ENCODE results near the gene TMEM269. TPM values are rescaled to one million over a fixed set of nuclear protein-coding genes. Genes with fewer than 3 reads are reported as not detected.
A peak's percentile ranks its signal among the peaks of the same experiment; 100 is the strongest.
"Not testable (repeated sequence)": the region's sequence is repeated elsewhere in the genome, so short reads cannot be mapped to it uniquely, and the experiment has no call there.

TMEM269 gene
- total RNA-seq, 2 donors from 2014 or later: 0.14 to 0.62 TPM

DNA sequence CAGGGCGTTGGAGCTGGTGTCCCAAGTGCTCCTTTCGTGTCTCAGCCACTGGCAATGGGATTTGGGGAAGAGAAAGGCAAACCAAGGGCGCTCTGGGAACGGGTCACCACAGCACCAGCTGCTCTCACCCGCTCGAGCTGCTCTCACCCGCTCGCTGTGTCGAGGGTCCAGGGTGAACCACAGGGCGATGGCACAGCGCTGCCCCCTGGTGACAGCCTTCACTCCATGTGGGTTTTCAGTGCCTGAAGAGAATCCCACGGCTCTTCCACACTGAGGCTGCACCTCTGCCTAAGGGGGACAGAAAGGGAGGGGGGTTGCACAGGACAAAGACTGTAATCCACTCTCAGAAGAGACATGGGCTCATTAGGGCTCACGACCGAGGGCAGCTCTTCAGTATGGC lies 37.7 kb upstream of the TMEM269 start:
- Histone ChIP-seq H3K9me3 (no peaks in the 10 kb centered on the region), H3K4me1 (replicated peaks) (no peaks in the 10 kb centered on the region), H3K27me3 (replicated peaks; ENCODE audit: insufficient read depth) (no peaks in the 10 kb centered on the region), H3K36me3 (no peaks in the 10 kb centered on the region), H3K27ac (no peak overlapping the region), H3K4me3 (no peak overlapping the region)
- TF ChIP-seq CTCF (IDR thresholded peaks at IDR 0.05) (peak in 3 of 4 experiments; percentile 57 to 75 (median 66)), POLR2A (IDR thresholded peaks at IDR 0.05) (no peak)
- DNase-seq (ENCODE audit: low spot score): no peak
- intact Hi-C loops (cut with DNase I): loop anchor here (5.0 kb wide), 1 partner anchor 170 kb away; no protein-coding TSS in a partner anchor
- 42% methylated on average over 14 of the region's 14 CpGs for WGBS

DNA sequence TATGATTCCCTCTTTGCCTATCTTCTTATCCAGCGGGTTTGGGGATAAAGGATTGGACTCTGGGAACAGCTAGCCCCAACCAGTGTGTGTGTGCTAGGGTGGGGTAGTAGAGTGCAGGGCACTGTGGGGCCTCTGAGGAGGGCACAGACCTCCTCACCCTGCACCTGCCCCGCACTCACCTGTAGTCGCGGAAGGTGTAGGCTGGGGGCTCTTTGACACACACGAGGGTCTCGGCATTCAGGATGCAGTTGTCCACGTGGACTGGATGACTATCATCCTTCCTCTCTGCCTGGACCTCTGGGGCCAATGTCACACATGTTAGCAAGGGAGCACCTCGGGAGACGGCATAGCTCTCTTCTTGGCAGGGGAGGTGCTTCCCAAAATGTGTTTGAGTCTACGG lies 36.8 kb upstream of the TMEM269 start:
- H3K27ac ChIP-seq: no peak overlapping the region
- TF ChIP-seq CTCF (IDR thresholded peaks at IDR 0.05): no peak
- TF ChIP-seq POLR2A (IDR thresholded peaks at IDR 0.05): no peak
- no peak for TF ChIP-seq POLR2AphosphoS5 (IDR thresholded peaks at IDR 0.05)
- H3K27me3 ChIP-seq (replicated peaks; ENCODE audit: insufficient read depth): no peaks in the 10 kb centered on the region
- 81% methylated on average over 10 of the region's 10 CpGs for WGBS
- no peaks in the 10 kb centered on the region for H3K4me1 ChIP-seq (replicated peaks)
- H3K9me3 ChIP-seq: no peaks in the 10 kb centered on the region
- H3K36me3 ChIP-seq: no peaks in the 10 kb centered on the region
- intact Hi-C loops (cut with DNase I): loop anchor here (5.0 kb wide), 1 partner anchor 171 kb away; no protein-coding TSS in a partner anchor
- no peak for DNase-seq (ENCODE audit: low spot score)
- no peak overlapping the region for H3K4me3 ChIP-seq

GRCh38 chr1:42748461-42749410 lies 36.1 kb upstream of the TMEM269 start:
- Histone ChIP-seq H3K4me1 (replicated peaks) (no peaks in the 10 kb centered on the region), H3K27ac (no peak overlapping the region), H3K9me3 (no peaks in the 10 kb centered on the region), H3K27me3 (replicated peaks; ENCODE audit: insufficient read depth) (no peaks in the 10 kb centered on the region), H3K36me3 (no peaks in the 10 kb centered on the region), H3K4me3 (no peak overlapping the region)
- TF ChIP-seq POLR2AphosphoS5 (IDR thresholded peaks at IDR 0.05) (no peak), CTCF (IDR thresholded peaks at IDR 0.05) (no peak), POLR2A (IDR thresholded peaks at IDR 0.05) (no peak)
- no peak for DNase-seq (ENCODE audit: low spot score)
- intact Hi-C loops (cut with DNase I): loop anchor here (5.0 kb wide), 1 partner anchor 171 kb away; no protein-coding TSS in a partner anchor
- 79% methylated on average over 14 of the region's 14 CpGs for WGBS

DNA sequence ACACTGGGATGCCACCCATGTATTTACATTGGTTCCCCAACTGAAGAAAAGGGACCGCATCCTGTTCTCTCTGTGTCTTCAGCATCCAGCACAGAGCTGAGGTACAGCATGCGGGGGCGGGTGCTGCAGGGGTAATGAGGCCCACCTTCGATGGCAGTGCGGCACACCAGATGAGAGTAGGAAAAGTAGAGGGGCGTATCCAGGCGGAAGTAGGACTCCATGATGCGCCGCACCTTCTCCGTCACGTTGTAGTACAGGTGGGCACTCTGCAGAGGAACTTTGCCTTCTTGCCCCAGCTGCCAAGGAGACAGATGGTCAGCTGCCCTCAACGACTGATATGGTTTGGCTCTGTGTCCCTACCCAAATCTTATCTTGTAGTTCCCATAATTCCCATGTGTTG lies 34.8 kb upstream of the TMEM269 start:
- no peak overlapping the region for H3K4me3 ChIP-seq
- no peak for DNase-seq (ENCODE audit: low spot score)
- WGBS: 95% methylated on average over 12 of the region's 12 CpGs

DNA sequence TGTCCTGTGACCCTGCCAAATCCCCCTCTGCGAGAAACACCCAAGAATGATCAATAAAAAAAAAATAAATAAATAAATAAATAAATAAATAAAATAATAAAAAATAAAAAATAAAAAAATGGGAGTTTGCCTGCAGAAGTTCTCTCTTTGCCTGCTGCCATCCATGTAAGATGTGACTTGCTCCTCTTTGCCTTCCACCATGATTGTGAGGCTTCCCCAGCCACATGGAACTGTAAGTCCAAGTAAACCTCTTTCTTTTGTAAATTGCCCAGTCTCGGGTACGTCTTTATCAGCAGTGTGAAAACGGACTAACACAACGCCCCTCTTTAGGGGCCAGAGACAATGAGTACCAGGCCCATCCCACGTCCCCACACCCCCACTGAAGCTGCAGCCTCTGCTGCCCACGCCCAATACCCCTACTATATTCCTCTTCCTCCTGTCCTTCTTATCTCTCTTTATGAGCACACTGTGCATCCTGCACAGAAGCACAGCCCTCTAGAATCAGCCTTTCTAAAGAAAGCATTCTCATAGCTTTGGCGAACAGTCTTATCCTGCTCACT lies 33.2 kb upstream of the TMEM269 start:
- H3K9me3 ChIP-seq; H3K27ac ChIP-seq; H3K36me3 ChIP-seq; DNase-seq (ENCODE audit: low spot score); H3K4me1 ChIP-seq (replicated peaks); H3K27me3 ChIP-seq (replicated peaks; ENCODE audit: insufficient read depth); H3K4me3 ChIP-seq; intact Hi-C loops (cut with DNase I): not testable (repeated sequence)
- 85% methylated on average over 8 of the region's 8 CpGs for WGBS

More for the DNA sequence above, 34.8 kb upstream of the TMEM269 start:
- Histone ChIP-seq H3K27ac (no peak overlapping the region), H3K9me3 (no peaks in the 10 kb centered on the region), H3K36me3 (no peaks in the 10 kb centered on the region), H3K4me1 (replicated peaks) (no peaks in the 10 kb centered on the region), H3K27me3 (replicated peaks; ENCODE audit: insufficient read depth) (no peaks in the 10 kb centered on the region)
- TF ChIP-seq CTCF (IDR thresholded peaks at IDR 0.05) (no peak), POLR2A (IDR thresholded peaks at IDR 0.05) (no peak), POLR2AphosphoS5 (IDR thresholded peaks at IDR 0.05) (no peak)
- intact Hi-C loops (cut with DNase I): no loop called here
